ENCODE measurements around the gene OR6B1.

GRCh38 chr7:143958781-143959180, 41.3 kb upstream of the OR6B1 start:
- TF ChIP-seq, protein P1, sequence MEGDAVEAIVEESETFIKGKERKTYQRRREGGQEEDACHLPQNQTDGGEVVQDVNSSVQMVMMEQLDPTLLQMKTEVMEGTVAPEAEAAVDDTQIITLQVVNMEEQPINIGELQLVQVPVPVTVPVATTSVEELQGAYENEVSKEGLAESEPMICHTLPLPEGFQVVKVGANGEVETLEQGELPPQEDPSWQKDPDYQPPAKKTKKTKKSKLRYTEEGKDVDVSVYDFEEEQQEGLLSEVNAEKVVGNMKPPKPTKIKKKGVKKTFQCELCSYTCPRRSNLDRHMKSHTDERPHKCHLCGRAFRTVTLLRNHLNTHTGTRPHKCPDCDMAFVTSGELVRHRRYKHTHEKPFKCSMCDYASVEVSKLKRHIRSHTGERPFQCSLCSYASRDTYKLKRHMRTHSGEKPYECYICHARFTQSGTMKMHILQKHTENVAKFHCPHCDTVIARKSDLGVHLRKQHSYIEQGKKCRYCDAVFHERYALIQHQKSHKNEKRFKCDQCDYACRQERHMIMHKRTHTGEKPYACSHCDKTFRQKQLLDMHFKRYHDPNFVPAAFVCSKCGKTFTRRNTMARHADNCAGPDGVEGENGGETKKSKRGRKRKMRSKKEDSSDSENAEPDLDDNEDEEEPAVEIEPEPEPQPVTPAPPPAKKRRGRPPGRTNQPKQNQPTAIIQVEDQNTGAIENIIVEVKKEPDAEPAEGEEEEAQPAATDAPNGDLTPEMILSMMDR (IDR thresholded peaks at IDR 0.05; ENCODE audit: control extremely low read depth in 1 of 3, insufficient read depth in 1 of 3, low read depth in 1 of 3, low read length in 3 of 3), result no peak
- TF ChIP-seq RXRA (IDR thresholded peaks at IDR 0.05; ENCODE audit: insufficient read depth, low read depth, low read length), result no peak

All from H1 (cell line).